ACHN (cell line): ENCODE results near the gene EVC.
"Not testable (repeated sequence)": the region's sequence is repeated elsewhere in the genome, so short reads cannot be mapped to it uniquely, and the experiment has no call there.

Experiments
- DNase-seq: peaks from one replicate; pipeline ENCODE4 v3.0.0-alpha.2; 2015
- in situ Hi-C: cut with HindIII; loops from 2 replicates; pipeline ENCODE4 v1.10.0; 2017; ENCODE audit warnings: low sequenced_read_pairs, low pct_ligation_motif_present, low pct_unique_long_range_greater_than_20kb

EVC gene

DNA sequence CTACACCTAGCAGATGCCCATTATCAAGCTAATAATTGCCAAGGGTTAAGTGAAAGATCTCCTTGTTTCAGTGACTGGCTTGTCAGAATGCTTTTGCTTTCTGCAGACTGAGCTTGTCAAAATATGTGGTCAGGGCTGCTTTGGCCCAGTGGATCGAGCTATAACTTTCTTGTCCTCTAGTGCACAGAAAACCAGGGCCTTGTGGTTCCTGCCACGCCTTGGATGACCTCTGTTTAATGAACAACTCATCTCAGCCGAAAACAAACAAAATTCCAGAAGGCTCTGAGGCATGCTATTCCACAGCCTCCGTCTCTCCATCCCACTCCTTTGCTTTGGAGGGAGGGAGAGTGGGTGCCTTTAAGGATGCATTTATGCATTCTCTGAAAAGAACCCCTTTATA is 11.3 kb downstream of the EVC start:
- DNase-seq = peak; percentile 97
- in situ Hi-C loops = no loop called here

DNA sequence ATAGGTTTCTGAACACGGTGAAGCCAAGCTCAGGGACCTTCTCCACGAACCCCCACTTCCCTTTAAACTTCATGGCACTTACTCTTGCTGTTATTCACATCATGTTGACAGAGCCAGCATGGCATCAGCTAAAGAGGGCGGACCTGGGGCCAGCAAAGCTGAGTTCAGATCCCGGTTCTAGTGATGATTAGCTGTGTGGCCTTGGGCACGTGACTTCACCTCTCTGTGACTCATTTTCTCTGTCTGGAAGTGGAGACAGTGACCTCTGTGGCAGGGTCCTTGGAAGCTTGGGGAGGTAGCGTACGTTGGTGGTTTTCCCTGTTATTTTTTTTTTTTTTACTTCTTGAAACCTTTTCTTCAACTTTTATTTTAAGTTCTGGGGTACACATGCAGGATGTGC is 13.4 kb downstream of the EVC start:
- in situ Hi-C loops = no loop called here
- peak; percentile 69 for DNase-seq

DNA sequence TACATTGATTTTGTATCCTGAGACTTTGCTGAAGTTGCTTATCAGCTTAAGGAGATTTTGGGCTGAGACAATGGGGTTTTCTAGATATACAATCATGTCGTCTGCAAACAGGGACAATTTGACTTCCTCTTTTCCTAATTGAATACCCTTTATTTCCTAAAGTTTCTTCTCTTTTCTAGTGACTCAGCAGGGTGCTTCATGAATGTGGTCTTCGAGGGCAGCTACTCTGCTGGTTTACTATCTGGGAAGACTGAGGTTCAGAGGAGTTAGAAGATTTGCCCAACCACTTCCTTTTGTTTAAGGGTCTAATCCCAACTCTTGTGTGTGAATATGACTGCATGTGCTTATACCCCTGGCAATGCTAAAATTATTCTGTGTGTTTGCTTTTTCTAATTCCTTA is 17.4 kb downstream of the EVC start:
- in situ Hi-C loops, DNase-seq: not testable (repeated sequence)

DNA sequence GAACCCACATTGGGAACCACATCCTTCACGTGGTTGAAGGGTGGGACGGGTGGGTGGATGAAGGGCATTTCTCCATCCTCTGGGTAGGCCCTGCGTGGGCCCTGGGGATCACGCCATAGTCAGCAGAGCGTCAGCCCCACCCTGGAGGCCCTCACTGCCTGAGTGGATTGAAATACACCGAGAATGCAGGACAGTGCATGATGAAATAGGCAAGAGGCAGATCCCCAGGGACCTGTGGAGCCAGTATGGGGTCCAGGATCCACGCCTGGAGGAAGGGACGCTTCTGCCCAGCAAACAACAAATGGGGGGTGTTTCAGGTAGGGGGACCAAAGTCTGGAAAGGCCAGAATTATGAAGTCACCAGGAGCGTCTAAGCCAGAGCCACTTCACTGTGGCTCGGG is 19.4 kb downstream of the EVC start:
- no peak for DNase-seq
- in situ Hi-C loops = no loop called here

DNA sequence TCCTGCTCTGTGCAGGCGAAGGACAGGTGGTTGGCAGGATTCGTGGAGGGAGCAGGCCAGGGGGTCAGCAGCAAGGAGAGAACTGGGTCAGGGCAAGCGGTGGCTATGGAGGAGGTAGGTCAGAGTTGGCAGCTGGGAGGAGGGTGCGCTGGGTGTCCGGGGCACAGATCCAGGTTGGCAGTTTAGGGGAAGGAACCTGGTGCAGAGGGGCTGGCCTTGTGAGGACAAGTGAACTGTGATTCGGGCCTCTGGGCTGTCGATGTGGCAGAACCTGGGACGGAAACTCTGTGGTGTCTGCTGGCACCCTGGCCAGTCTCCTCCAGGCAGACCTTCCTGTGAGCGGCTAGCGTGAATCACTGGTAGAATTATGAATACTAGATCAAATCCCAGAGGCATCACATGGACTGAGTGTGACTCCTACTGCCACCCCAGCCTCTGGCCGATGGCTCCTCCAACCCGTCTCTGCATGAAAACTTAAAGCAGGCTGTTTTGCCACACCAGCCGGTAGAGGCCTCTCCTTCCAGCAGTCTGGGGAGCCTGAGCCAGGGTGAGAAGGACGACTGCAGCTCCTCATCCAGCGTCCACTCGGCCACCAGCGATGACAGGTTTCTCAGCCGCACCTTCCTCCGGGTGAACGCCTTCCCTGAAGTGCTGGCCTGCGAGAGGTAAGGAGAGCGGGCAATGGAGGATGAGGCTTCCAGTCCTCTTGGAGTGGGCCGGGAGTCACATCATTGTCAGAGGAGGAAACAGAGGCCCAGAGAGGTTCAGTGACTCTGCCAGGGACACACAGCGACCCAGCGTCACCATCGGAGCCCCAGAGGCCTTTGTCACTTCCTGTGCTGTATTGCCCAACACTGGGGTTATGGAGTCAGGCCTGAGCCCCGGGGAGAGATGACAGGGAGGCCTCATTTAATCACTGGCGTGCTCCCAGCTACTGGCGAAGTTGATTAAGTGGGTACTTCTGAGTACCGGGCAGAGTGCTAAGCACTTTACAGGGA is 20.3 kb downstream of the EVC start:
- DNase-seq = no peak
- in situ Hi-C loops = no loop called here

DNA sequence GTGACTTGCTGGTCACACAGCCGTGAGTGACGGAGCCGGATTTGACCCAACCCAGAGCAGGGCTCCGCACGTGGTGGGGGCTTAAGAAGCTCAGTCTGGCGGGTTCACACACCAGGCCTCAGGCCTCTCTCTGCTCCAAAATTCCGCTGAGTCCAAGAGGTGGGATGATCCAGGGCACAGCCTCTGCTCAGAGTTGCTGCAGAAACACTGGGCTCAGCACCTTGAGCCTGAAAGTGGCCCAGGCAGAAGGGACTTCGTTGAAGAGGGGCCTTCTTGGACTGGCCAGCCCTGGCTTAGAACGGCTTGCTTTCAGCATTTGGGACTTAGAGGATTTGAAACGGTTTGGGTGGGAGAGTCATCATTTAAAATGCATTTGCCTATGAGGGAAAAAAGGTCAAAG is 21.2 kb downstream of the EVC start:
- in situ Hi-C loops = no loop called here
- no peak for DNase-seq

DNA sequence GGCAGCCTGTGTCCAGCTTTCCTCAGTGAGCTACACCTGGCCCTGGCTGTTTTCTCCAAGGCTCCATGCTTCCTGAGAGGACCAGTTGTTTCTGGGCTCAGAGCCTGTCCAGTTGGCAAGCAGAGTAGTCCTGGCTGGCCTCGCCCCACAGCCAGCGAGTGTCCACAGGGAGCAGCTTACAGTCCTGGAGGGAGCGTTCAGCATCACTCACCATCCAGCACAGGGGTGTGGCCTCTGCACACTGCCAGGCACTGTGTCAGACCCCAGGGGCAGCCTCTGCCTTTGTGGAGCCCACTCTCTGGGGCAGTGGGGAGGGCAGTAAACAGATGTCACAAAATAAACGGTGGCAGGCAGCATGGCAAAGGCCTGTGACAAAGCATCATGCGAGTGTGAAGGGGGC is 23.9 kb downstream of the EVC start:
- in situ Hi-C loops = no loop called here
- DNase-seq = no peak

DNA sequence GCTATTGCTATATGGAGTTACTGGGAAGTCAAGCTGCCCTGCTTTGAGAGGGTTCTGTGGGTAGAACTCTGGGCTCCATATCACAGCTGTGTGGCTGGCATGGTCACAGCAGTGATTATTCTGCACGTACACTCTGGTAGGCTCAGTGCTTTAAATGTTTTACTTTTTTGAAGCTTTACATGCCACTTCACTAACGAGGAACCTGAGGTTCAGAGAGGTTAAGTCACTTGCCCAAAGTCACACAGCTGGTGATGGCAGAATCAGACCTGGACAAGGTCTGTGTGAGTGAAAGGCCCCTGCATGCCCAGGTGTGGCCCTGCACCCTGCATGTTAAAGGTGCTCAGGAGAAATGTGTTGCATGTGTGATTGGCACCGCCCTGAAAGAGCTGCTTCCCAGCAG is 24.5 kb downstream of the EVC start:
- in situ Hi-C loops = no loop called here

DNA sequence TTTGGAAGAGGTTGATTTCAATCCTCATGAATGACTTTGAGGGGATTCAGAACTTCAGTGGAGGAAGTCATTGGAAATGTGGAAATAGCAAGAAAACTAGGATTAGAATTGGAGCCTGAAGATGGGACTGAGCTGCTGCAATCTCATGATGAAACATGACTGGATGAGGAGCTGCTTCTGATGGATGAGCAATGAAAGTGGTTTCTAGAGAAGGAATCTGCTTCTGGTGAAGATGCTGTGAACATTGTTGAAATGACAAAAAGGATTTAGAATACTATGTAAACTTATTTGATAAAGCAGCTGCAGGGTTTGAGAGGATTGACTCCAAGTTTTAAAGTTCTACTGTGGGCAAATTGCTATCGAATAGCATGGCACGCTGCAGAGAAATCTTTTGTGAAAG is 27.1 kb downstream of the EVC start:
- DNase-seq = no peak
- in situ Hi-C loops = no loop called here

More for the DNA sequence above, 24.5 kb downstream of the EVC start:
- DNase-seq = no peak

DNA sequence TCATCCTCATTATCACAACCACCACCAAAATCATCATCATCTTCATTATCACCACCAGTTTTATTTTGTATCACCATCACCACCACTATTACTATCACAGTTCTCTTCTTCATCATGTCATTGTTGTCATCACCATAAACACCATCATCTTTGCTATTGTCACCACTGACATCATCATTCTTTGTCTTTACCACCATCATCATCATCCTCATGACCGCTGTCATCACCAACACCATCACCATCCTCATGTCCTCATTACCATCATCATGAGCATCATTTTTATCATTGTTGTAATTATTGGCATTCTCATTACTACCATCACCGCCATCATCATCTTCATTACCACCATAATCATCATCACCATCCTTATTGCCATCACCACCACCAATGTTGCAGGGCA is 31.4 kb downstream of the EVC start:
- DNase-seq = no peak
- in situ Hi-C loops = no loop called here

DNA sequence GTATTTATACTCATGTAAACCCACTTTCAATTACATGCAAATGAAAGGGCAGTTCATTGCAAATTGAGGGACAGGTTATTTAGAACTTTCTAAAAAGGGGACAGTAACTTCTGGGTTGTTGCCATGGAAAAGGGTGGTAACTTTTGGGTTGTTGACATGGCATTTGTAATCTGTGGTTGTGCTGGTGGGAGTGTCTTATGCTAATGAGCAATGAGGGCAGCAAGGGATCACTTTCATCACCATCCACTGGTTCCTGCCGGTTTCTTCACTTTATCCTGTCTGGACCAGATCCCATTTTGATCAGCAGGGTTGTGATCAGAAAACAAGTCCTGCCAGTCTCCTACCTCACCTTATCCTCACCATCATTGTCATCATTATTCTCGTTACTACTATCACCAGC is 32.0 kb downstream of the EVC start:
- in situ Hi-C loops = no loop called here
- DNase-seq = no peak

DNA sequence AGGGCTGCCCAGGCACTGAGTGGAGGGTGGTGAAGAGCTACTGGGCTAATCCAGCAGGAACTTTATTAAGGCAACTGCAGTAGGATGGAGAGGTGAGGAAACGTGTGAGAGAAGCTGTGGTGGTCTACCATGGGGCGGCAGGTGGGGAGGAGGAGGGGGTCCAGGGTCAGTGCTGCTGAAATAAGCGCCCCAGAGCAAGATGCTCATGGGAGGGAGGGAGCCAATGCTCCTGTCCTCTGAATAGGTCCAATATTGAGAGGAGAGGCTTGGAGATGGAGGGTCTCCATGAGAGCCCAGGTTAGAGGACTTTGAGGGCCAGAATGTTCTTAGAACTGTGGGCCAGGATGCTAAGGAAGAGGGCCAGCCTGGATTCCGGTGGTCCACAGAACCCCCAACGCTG is 35.2 kb downstream of the EVC start:
- in situ Hi-C loops = no loop called here
- DNase-seq = no peak

DNA sequence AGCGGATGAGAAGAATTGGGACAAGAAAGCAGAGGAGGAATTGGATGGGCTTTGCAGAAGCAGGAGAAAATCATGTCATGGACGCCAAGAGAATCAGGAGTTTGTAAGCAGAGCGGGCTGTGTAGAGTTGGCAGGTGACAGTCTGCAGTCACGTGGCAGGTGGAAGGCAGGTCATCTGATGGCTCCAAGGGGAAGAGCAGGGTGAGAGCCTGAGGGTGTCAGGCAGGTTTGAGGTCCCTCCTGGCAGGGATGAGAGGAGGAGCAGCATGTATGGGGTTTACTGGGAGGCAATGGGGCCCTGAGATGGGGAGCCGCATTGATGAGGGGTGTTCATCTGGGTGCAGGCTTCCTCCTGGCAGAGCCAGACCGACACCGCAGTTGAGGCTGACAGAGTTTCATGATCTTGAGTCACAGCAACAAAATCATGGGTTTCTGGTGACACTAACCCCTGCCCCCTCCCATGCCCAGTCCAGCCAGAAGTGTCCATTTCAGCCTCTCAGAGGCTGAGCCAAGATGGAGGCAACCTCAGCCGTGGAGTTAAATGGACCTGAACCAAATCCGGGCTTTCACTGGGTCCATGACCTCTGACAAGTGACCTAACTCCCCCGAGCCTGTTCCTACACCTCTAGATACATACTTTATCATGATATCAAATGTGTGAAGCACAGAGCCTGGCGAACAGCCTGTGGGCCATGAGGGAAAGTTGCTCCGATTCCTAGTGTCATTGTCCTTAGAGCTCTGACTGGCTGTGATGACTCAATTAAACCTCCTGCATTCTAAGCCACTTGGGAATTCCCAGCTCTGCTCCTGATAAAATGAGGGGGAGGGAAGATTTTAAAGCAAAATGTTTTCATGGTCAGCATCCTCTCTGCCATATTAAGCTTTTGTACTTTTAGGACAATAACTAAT is 36.1 kb downstream of the EVC start:
- DNase-seq = peak; percentile 48
- in situ Hi-C loops = no loop called here

DNA sequence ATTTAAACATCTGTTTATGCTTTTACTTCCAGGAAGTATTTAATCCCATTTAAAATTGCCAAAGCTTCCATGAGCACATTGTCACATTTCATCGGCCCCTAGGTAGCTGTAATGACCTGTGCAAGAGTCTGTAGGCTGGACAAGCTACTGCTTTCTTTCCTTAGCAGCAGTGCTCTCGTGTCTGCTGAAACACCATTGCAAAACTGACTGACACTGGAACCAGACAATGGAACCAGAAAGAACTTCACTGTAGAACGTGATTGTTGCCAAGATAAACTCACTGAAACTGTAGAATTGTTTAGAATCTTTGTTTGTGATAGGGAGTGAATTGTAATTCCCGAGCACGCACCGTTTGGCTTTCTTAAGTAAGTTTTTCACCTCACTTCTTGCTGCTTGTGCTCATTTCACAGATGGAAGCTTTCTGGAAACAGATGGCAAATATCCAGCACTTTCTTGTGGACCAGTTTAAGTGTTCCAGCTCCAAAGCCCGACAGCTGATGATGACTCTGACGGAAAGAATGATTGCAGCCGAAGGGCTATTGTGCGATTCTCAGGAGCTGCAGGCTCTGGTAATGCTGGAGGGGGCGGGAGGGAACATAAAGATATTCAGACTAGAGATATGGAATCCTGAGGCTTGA is 36.9 kb downstream of the EVC start:
- DNase-seq = peak; percentile 90
- in situ Hi-C loops = no loop called here

DNA sequence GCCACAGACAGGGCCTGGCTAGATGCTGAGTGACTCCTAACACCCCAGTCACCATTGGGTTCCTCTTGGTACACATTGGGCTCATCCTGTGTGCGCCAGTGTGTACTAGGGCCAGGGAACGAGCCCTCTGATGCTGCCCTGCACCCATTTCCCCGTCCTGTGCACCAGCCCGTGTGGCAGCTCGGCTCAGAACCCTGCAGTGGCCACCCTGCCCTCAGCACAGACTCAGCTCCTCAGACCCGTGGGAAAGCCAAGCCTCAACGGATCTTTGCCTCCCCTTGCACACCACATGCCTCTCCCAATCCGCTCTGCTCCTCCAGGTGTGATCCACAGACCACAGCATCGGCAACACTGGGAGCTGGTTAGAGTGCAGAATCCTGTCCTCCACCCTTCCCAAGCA is 38.6 kb downstream of the EVC start:
- no peak for DNase-seq
- in situ Hi-C loops = no loop called here

DNA sequence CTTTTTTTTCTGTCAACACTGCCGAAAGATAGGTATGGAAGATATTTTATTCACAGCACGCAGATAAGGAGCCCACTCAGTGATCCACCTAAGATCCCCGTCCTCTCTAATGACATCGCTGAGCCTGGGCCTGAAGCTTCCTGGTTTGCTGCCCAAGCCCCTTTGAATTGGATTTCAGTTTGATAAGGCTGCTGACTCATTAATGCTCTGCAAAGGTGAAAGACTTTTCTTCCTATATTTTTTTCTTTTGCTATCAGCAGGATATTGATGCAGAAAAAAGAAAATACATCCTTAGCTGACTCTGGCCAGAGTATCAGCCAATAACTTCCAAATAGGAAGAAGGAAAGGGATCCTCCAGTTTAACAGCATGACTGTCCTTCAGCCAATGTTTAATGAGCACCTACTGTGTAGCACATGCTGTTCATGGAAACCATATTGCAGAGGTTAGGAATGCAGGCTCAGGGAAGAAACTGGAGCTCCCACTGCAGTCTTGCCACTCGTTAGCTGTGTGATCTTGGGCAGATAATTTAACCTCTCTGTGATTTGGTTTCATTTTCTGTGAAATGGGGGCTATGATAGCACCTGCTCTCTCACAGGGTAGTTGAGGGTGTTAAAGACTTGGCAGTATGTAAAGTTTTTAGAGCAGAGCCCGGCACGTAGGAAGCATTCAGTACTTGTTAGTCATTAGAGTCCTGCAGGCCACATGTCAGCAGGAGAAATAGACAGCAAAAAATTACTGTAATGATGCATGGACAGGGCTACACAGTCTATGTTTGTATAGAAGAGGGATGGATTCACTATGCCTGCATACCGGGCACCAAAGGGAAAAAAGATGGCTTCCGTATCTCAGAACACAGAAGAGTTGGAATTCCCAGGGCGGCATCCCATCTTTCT is 39.3 kb downstream of the EVC start:
- in situ Hi-C loops = no loop called here
- no peak for DNase-seq

DNA sequence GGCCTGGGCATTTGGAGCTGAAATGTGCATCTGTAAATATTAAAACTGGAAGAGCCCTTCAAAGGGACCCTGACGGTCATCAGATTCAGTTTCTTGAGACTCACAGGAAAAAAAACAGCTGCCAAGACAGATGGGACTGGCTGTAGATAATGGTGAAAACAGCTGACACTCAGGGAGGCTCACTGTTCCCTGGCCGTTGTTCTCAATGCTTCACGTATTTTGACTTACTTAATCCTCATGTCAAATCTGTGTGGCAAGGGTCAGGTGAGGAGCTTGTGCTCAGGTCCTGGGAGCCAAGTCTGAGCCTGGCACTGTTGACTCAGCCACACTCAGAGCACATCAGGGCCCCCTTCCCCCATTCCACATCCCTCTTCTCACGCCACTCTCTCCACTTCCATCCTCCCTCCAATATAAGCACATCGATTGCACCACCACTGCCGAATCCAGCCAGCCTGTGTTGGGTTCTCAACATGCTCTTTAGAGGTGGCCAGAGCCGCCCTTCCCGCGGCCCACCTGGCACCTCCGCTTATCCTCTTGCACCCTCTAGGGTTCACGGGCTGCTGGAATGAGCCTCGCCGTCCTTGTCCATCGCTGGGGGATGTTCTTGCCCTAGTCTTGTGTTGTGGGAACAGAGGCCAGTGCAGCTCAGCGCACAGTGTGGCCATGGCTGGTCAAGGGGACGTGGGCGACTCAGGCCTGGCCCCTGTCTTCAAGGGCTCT is 40.1 kb downstream of the EVC start:
- peak; percentile 45 for DNase-seq
- in situ Hi-C loops = no loop called here
